IPS-18c (cell line): ENCODE results near the gene CCDC40.
A peak's percentile ranks its signal among the peaks of the same experiment; 100 is the strongest.

Experiments
- H3K4me3 ChIP-seq: 2 replicates; pipeline ENCODE4 v1.7.0; 2013; ENCODE audit warnings: low read depth, mild to moderate bottlenecking, low read length, moderate library complexity; ENCODE audit not compliant: insufficient read depth
- H3K9me3 ChIP-seq: one replicate; pipeline ENCODE4 v1.6.1; 2013; ENCODE audit warnings: mild to moderate bottlenecking, low read length, moderate library complexity; ENCODE audit not compliant: control insufficient read depth, insufficient read depth

CCDC40 gene

GRCh38 chr17:80101011-80101945, 64.8 kb downstream of the CCDC40 start, which contains the start of gene GAA:
Gene GAA (plus strand): TSS chr17:80101581. CDS start chr17:80104587, 3,006 bp downstream.
- Histone ChIP-seq H3K4me3 (peak within 1 kb of the TSS; percentile 88), H3K9me3 (no peaks in the 10 kb centered on the region)

GRCh38 chr17:80101946-80102663, 65.7 kb downstream of the CCDC40 start:
- Histone ChIP-seq H3K9me3 (no peaks in the 10 kb centered on the region), H3K4me3 (peak overlapping the region; percentile 88)

GRCh38 chr17:80102664-80103448, 66.4 kb downstream of the CCDC40 start:
- Histone ChIP-seq H3K9me3 (no peaks in the 10 kb centered on the region), H3K4me3 (no peak overlapping the region)

- Histone ChIP-seq H3K9me3 (no peaks in the 10 kb centered on the region), H3K4me3 (no peak overlapping the region)
Measured at GRCh38 chr17:80103449-80104085, 67.1 kb downstream of the CCDC40 start.

- no peaks in the 10 kb centered on the region for H3K9me3 ChIP-seq
- no peak overlapping the region for H3K4me3 ChIP-seq
Measured at GRCh38 chr17:80104321-80104955, 68.0 kb downstream of the CCDC40 start.

- Histone ChIP-seq H3K9me3 (no peaks in the 10 kb centered on the region), H3K4me3 (no peak overlapping the region)
Measured at GRCh38 chr17:80104956-80105375, 68.5 kb downstream of the CCDC40 start.

- Histone ChIP-seq H3K9me3 (no peaks in the 10 kb centered on the region), H3K4me3 (no peak overlapping the region)
Measured at GRCh38 chr17:80105762-80106161, 69.3 kb downstream of the CCDC40 start.

GRCh38 chr17:80106176-80106575, 69.7 kb downstream of the CCDC40 start:
- no peaks in the 10 kb centered on the region for H3K9me3 ChIP-seq
- no peak overlapping the region for H3K4me3 ChIP-seq

- Histone ChIP-seq H3K9me3 (no peaks in the 10 kb centered on the region), H3K4me3 (no peak overlapping the region)
Measured at GRCh38 chr17:80106751-80107150, 70.3 kb downstream of the CCDC40 start.

- H3K4me3 ChIP-seq, result no peak overlapping the region
Measured at GRCh38 chr17:80107231-80108021, 71.0 kb downstream of the CCDC40 start.

GRCh38 chr17:80108036-80108971, 71.9 kb downstream of the CCDC40 start:
- Histone ChIP-seq H3K9me3 (no peaks in the 10 kb centered on the region), H3K4me3 (no peak overlapping the region)

More at GRCh38 chr17:80107231-80108021, 71.0 kb downstream of the CCDC40 start:
- no peaks in the 10 kb centered on the region for H3K9me3 ChIP-seq

GRCh38 chr17:80109066-80109660, 72.7 kb downstream of the CCDC40 start:
- H3K9me3 ChIP-seq, result no peaks in the 10 kb centered on the region
- H3K4me3 ChIP-seq, result no peak overlapping the region

GRCh38 chr17:80109713-80110446, 73.4 kb downstream of the CCDC40 start:
- H3K9me3 ChIP-seq, result no peaks in the 10 kb centered on the region
- H3K4me3 ChIP-seq, result no peak overlapping the region

GRCh38 chr17:80110447-80110812, 74.0 kb downstream of the CCDC40 start:
- Histone ChIP-seq H3K4me3 (no peak overlapping the region), H3K9me3 (no peaks in the 10 kb centered on the region)
